Suppressor macrophage treated with lipopolysaccharide for 4 hours (primary cell): ENCODE results near the gene DCHS1.

Experiments
- DNase-seq: peaks from one replicate; pipeline ENCODE4 v3.0.0-alpha.2; 2020

DCHS1 gene

DNA sequence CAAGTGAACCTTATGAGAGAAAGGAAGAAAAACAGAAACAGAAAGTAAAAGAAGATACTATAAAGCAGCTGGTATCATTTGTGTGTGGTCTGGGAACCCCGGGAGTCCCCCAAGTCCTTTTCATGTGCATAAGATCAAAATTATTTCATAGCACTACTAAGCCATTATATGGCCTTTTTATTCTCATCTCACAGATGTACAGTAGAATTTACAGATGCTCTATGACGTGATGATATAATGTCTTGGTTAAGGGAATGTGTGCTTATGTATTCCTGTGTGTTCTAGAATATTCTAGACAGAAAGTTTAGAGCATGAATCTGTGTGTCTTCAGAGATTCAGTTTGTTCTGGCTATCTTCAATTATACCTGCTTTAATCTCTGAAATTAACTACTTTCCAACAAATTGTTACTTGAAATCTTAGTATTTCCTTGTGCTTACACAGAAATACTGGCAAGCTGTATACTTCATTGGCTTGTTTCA lies 27.8 kb downstream of the DCHS1 start:
- no peak for DNase-seq

DNA sequence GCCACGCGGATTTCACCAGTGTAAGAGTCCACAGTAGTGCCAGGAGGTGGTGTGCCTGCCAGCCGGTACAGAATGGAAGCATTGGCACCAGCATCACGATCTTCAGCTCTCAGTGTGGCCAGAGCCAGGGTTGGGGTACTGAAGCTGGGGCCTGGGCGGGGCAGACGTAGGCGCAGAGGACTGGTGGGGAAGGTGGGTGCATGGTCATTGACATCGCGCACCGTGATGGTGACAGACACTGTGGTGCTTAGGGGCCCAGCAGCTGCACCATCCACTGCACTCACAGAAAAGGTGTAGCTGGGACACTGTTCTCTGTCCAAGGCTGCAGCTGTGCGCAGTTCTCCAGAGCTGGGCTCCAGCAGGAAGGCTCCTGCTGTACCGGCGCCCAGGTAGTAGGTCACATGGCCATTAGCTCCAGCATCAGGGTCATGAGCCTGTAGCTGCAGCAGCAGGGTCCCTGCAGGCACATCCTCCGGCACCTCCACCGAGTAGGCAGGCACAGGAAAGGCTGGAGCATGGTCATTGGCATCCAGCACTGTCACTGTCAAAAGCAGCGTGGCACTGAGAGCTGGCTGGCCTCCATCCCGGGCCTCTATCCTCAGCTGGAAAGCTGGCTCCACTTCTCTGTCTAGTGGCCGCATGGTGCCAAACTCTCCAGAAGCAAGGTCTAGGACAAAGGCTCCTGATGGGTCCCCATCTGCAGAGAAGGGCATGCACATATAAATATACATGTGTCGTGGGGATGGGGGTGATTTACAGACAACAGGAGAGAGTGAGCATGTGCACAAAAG lies 28.4 kb downstream of the DCHS1 start:
- DNase-seq: no peak

DNA sequence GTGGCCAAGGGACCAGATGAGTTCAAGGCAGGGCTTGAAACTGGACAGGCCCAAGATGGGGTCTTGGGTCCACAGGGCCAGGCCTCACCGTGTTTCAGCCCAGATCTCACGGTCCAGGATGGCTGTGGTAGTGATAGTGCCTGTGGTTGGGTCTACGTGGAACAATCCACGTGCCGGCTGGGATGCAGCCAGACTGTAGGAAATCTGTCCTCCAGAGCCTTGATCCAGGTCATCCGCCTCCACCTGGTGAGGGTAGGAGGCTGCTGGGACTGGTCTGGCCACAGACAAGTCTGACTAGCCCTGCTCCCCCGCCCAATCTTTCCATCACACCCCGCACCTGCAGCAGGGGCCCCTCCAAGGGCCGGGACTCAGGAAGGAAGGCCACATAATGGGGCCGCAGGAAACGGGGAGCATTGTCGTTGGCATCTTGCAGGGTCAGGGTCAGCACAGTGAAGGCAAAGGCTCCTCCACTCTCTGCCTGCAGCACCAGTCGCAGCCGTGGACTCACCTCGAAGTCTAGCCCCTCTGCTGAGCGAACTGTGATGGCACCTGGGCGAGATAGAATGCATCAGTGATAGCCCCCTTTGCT lies 29.7 kb downstream of the DCHS1 start:
- no peak for DNase-seq

DNA sequence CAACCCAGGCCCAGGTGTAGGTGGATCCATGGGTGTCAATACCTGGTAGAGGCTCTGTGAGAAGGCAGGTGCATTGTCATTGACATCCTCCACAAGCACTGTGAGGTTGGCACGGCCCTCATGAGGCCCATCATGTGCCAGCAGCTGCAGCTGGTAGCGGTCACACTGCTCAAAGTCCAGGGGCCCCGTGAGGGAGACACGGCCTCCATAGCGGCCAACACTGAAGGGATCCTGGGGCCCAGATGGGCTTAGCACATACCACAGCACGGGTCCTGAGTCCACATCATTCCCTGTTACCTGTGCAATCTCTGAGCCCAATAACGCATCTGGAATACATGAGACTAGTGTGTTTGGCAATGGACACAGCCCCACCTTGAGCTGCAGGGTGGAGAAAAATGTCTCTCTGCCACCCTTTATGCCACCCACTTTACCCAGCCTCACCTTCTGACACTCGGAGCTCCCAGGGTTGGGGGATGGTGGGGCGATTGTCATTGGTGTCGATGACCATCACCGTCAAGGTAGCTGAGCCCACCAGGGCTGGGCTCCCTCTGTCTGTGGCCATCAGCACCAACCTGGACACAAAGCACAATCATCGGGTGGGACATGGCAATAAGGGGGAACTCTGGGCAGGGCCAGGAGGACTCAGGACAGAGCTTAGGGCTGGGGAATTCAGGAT lies 30.3 kb downstream of the DCHS1 start:
- no peak for DNase-seq

DNA sequence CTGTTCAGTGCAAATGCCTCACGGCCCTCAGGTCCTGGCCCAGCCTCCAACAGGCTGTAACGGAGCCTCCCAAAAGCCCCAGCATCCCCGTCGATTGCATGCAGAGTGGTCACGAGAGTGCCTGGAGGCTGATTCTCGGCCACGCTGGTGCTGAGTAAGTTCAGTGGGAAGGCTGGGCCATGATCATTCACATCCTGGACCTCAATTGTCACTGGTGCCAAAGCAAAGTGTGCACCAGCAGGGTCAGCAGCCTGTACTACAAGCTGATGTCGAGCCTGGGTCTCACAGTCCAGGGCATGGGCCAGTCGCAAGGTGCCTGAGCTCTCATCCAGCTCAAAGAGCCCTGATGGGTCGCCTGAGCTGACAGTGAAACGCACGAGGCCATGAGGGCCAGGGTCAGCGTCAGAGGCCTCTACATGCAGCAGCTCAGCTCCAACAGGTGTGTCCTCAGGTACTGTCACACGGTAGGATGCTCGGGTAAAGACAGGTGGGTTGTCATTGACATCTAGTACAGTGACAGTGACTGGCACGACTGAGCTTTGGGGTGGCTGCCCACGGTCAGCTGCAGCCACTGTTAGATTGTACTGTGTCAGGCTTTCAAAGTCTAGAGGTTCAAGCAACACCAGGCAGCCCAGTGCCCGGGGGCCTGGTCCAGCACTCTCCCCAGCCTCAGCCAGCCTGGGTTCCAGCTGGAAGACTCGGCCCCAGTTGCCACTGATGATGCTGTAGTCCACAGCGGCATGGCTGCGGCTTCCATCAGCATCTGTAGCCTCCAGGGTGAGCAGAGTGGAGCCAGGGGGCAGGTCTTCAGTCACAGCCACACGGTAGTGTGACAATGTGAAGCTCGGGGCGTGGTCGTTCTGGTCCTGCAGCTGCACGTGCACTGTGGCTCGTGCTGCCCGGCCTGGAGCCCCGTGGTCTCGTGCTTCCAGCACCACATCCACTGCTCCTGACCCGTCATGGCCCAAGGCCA lies 31.9 kb downstream of the DCHS1 start:
- DNase-seq: no peak

DNA sequence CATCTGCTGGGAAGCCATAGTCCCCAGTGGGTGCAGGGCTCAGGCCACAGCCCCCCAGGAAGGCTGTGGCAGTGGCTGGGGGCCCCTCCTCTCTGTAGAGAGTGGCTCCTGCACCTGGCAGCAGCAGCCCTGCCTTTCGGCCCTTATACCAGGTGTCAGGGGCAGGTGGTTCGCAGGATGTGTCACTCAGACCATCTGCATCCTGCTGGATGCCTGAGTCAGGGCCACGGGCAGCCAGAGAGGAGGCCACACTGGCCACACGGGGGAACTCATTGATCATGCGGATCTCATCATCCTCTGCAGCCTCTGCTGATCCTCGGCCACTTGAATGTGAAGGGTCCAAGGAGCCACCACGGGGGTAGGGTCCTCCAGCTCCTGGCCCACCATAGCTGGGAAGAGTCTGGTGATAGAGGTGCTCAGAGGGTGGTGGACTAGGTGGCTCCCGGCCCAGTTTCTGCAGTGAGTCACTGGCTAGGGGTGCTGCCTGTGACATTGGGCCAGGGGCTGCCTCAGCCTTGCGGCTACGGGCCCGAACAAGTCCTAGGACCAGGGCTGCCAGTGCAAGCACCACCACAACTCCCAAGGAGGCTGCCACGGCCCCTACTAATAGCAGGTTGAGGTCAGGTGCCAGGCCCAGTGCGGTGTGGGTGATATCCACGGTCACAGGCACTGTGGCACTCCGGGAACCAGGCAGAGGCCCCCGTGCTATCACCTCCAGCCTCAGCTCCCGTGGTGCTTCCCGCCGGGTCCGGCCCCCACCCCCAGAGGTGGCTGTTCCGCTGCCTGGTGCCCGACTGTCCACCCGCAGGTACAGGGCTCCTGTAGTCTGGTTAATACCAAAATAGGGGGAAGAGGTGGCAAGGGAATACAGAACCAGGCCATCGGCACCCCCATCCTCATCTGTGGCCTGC lies 33.1 kb downstream of the DCHS1 start:
- no peak for DNase-seq

DNA sequence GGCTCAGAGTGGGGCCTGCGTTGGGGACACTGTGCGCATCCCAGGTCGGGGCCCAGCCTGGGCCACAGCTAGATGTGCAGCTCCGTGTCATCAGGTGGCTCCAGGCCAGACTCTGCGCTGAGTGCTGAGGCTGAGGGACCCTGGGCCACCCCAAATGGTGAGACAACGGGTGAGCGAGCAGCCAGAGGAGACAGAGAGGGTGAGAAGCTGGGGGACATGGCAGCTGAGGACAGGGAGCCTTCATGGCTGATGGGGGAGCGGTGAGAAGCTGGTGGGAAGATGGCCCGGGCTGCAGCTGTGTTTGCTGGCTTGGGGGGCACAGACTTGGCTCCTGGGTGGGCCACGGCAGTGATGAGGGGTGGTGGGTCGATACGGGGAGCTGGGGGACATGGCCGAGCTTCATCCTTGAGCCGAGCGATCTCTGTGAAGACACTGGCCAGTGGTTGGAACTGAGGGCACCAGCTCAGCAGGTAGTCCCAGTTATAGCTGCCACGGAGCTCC lies 33.8 kb downstream of the DCHS1 start:
- no peak for DNase-seq

DNA sequence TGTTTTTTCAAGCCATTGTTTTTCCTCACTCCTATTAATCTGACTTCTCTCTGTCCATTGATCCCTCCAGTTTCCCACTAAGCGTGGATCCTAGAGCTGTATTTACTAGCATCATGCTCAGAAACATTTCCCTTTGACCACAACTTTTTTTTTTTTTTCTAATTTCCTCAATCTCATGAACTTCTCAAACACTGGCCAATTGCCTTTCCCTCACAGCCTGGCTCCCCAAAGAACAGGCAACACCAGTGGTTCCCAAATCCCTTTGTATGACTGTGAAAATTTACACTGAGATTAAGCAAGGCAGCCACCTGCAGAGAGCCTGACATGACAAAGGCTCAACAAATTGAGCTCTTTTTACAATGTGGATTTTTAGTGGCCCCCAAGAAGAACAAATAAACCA lies 35.0 kb downstream of the DCHS1 start:
- DNase-seq: no peak

DNA sequence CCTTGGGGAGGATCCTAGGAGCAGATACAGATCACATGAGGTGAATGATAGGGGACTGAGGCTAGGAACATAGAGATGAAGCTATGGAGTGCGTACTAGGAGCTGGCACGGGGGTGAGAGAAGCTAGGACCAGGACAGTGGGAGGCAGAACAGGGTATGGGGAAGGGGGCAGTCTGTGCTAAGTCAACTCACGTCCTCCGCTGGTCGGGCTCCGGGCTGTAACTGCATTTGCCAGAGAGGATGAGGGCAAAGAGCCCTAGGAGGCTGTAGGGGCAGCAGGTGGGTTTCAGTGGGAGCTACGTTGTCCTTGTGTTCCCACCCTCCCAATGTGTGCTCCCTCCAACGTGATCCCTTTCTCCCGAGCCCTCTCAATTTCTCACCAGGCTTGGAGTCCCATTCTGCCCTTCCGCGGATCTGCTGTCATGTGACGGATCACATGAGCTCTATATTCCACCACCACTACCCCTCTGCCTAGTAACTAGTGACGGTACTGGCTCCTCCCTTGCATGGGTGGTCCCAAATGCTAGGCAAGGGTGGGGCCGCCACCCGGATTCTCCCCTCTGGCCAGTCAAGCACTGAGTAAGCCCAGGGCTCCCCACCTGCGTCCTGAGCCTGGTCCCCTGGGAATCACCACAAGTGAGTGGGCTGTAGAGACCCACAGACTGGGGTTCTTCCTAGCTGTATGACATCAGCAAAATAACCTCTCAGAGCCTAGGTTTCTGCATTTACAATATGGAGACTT lies 36.4 kb downstream of the DCHS1 start, which contains the start of gene TPP1:
Gene TPP1 (minus strand): TSS at position 419 of the 742 bp plus-strand sequence. CDS start 22 bp downstream, at position 397.
- peak; percentile 96 for DNase-seq

DNA sequence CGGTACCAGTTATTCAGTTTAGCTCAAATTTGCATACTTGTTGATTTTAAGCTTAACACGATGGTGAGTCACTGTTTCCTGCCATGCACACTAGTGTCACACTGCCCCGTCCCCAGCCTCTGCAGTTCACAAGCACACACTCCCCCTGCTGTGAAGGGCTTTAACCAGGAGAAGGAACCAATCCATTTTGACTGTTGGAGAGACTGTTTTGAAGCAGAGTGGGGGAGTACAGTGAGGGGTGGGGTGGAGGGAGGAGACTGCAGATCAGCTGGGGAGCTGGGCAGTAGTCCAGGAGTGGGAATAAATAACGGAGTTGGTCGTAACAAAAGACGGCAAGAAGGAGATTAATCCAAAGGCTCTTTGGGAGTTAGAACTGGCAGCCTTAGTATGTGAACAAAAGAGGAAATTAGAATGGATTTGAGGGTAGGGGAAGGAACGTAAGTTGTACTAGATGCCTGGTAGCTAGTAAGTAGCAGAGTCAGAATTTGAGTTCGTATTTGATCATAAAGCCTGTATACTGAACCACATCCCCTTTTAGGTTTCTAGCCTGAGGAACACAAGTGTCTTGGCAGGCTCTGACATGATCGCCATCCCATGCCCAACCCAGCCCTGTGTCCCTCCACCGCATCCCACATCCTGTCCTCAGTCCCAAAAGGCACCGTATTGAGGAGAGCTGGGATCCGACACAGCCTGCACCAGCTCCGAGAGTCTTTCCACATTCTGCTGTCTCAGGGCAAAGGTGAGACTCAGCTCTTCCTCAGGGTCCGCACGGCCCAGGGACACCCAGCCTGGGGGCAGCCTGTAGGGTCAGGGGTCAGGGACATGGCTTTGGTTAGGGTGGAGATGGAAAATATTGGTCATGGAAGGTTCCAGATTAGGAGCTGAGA lies 37.2 kb downstream of the DCHS1 start:
- peak; percentile 78 for DNase-seq

DNA sequence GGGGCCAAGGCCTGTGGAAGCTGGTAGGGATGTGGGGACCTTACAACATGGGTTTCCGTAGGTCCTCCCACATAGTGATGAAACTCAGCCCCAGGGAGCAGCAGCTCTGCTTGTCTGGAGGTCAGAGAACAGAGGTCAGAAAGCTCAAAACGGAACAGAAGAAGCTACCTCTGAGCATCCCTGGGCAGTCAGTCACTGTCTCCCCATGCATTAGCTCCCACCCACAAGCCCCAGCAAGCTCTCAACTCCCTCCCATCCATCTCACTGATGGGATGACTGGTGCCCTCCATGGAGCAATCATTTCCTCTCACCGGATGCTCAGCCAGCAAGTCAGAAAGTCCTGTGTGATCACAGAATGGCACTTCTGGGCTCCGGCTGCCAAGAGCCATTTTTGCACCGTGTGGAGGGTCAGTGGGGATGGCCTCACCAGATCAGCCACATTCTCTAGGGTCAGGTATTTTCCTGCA lies 38.3 kb downstream of the DCHS1 start:
- DNase-seq: peak; percentile 76

DNA sequence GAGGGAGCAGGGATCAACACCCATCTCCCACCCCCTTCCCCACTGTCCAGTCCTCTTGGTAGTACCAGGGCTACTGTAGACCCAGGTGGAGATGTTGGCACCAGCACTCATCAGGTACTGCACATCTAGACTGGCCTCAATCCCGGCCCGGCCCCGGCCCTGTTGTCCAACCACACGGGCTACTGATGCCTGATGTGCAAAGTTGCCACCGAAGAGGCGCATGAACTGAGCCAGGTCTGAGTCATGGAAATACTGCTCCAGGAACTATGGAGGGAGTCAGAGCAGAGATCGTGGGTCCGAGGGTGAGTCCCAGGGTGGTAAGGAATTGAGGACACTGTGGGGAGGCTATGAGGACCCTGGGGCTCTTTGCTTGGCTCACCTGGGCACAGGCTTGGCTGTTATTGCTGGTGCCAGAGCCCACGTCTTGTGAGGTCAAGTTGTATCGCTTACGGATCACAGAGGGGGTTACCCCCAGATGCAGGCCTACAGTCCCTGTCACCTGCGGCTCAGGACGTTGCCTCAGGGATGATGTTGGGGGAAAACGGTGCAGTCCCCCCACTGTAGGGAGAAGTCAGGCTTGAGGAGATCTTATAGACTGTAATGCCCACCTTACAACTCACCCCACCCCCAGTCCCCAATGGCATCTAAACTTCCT lies 38.9 kb downstream of the DCHS1 start:
- DNase-seq: no peak

DNA sequence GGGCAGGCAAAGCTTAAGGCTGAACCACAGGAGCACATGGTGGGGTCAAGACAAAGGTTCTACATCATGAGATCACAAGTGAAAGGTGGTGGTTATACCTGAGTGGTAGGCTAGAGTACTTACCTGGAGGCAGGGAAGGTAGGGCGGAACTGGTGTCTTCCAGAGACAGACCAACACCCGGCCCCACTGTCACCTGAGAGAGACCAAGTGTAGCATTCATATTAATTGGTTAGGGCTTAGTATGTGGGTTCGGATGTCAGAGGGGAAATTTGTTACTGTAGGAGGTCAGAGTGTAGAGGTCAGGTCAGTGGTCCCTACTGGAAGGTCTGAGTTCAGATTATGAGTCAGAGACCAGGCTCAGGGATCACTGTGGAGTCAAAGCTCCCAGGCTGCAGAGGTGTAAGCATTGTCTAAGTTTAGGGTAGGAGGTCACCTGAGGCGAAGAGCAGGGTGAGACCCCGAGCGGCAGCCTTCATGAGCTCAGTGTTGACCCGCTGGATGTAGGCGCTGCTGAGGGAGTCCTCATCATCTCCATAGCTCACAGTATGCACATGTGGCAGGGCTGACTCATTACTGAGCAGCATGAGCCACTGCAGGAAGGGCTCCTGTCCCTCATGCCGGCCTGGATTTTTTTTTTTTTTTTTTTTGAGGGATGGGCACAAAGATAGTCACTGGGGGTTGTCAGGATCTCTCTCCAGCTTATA lies 39.6 kb downstream of the DCHS1 start:
- no peak for DNase-seq

DNA sequence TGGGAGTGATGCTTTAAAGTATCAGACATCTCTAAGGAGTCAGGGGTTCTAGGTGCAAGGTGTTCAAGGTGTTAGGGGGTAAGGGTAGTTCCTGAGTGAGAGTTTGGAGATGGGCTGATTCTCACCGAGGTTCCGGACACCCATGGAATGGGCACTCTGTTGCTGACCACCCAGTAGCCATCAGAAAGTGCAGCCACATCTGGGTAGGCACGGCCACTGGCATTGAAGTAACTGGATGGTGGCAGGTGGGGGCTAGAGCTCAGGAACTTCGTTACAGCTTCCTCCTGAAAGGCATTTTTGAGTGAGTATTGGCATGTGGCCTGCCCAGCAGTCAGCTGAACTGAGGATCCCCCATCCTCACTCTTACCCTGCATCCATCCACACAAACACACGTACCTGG lies 40.6 kb downstream of the DCHS1 start:
- no peak for DNase-seq

DNA sequence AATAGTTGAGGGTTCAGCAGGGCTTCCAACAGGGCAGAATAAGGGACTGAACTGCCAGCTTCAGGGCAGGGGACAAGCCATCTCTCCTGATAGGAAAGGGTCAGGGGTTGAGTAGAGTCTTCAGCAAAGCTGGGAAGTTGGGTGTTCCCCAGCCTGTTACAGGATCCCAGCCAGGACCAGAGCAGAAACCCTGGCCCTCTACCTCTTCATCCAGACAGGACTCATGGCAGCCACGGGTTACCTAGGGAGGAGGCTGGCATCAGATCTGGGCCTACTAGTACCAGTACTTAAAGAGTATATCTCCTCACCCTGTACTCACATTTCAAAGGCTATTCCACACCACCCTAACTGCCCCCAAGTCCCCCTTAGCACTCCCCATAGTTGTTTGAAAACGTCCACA lies 41.2 kb downstream of the DCHS1 start:
- no peak for DNase-seq

DNA sequence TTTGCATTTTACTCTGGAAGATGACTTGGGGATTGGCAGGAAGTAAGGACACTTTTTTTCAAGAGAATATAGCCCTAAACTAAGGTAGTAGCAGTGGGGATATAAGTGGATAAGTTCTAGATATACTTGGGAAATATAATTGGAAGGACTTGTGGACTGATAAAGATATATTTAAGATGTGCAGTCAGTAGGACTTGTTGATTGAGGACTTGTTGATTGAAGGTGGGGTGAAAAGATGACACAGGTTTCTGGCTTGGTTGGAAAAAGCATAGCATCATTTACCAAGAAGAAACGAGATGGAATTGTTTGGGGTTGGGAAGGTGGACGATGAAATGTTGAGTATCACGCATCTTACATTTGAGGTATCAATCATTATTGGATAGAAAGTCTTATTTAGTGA lies 42.1 kb downstream of the DCHS1 start:
- no peak for DNase-seq

DNA sequence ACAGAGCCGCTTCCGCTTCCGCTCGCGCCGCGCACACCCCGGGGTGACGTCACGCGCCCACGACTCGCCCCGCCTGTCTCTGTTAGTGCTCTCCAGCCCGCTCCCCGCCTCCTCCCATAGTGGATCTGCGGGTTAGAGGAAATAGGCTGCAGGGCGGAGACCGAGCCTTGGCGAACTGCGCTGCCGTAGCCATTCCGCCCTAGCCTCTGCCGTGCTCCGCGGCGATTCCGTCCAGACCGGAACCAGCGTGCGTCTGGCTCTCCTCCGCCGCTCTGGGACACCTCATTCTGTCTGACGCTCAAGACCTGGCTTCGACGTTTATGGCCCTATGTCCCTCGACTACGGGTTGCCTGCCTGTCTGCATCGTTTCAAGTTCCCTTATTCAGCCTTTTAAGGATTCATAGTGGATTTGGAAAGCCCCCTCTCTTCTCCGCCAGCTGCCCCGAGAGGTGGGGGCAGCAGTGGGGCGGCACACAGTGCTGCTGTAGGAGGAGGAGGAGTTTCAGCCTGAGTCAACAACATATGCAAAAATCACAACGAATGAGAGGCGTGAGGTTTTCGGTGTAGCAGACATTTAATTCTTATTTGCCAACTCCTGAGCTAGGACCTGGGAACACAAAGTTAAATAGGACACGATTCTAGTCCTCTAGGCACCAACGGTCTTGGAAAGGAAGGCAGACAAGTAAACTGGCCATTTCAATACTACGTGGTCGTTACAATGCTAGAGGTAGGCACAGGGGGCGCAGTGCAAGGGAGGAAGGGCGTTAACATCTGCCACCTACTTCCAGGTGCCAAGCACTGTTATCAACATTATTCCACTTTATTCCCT lies 43.2 kb downstream of the DCHS1 start, which contains the start of gene TAF10:
Gene TAF10 (minus strand): TSS at position 4 of the 829 bp plus-strand sequence. CDS start 27 bp downstream, outside the sequence.
- peak; percentile 98 for DNase-seq
